ENCODE results near the gene LHPP.

GRCh38 chr10:124602646-124603365 lies 141.2 kb downstream of the LHPP start:
- TF ChIP-seq POLR2A (IDR thresholded peaks at IDR 0.05; ENCODE audit: low read depth, low read length) (no peak), POLR2AphosphoS5 (IDR thresholded peaks at IDR 0.05; ENCODE audit: low read depth, low read length) (no peak), TAF1 (IDR thresholded peaks at IDR 0.05; ENCODE audit: low read depth, low read length) (no peak), SPI1 (IDR thresholded peaks at IDR 0.05; ENCODE audit: low read depth, low read length) (no peak), PAX5 (IDR thresholded peaks at IDR 0.05; ENCODE audit: insufficient read depth, low read length, severe bottlenecking) (no peak), POU2F2 (IDR thresholded peaks at IDR 0.05; ENCODE audit: low read depth, low read length) (no peak)
